ENCODE results near the gene SIGLECL1. TPM values are rescaled to one million over a fixed set of nuclear protein-coding genes. Genes with fewer than 3 reads are reported as not detected.
A peak's percentile ranks its signal among the peaks of the same experiment; 100 is the strongest.

The SIGLECL1 gene
- total RNA-seq, 5 donors from 2014 or later (not counting 1 experiment from before 2014, with no cell fraction given): not detected

DNA sequence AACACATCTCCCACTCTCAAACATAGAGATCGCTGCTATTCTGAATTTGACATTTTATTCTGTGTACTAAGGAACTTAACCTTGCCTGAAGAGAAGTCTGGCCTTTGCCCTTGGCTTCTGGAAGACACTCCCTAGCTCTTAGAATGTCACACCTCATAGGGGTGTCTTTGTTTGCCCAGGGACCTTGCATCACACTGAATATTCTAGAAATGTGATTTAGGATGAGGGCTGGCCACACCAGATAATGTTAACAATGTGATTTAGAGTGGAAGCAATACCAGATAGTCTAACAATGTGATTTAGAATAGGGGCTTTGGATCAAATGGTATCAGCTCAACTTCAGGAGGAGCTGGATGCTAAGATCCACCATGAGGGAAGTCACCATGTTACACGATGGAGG is 6.6 kb downstream of the SIGLECL1 start:
- Mint-ChIP-seq H3K27ac (no peak overlapping the region), H3K4me3 (no peak overlapping the region), H3K36me3 (no peaks in the 10 kb centered on the region), H3K4me1 (peaks cover 2 to 13% (median 11%) of the 10 kb centered on the region in 3 donors), H3K27me3 (peaks cover 12 to 24% of the 10 kb centered on the region in 2 donors), H3K9me3 (no peaks in the 10 kb centered on the region)
- no peaks in the 10 kb centered on the region for H3K27me3 ChIP-seq (replicated peaks in 1 of 2; ENCODE audit: control insufficient read depth in 2 of 2, extremely low read depth in 1 of 2, insufficient read depth in 2 of 2, low read length in 1 of 2)
- H3K4me3 ChIP-seq (ENCODE audit: control insufficient read depth in 1 of 2, extremely low read depth in 1 of 2, low read length in 1 of 2): no peak overlapping the region
- H3K27ac ChIP-seq (ENCODE audit: low read length): no peak overlapping the region
- H3K4me1 ChIP-seq (ENCODE audit: control insufficient read depth in 1 of 2, extremely low read depth in 1 of 2, insufficient read depth in 2 of 2, low read length in 2 of 2): no peaks in the 10 kb centered on the region
- no CpG with 5 or more reads among the region's 2 CpGs for WGBS (ENCODE audit: insufficient coverage)
- ATAC-seq (replicated peaks in 1 of 4) (no peak), DNase-seq (no peak)
- H3K36me3 ChIP-seq (ENCODE audit: control insufficient read depth in 2 of 2, extremely low read depth in 1 of 2, insufficient read depth in 1 of 2, low read length in 1 of 2): no peaks in the 10 kb centered on the region
- ChIA-PET CTCF (no interaction called here), POLR2A (no interaction called here)
- no peaks in the 10 kb centered on the region for H3K9me3 ChIP-seq

DNA sequence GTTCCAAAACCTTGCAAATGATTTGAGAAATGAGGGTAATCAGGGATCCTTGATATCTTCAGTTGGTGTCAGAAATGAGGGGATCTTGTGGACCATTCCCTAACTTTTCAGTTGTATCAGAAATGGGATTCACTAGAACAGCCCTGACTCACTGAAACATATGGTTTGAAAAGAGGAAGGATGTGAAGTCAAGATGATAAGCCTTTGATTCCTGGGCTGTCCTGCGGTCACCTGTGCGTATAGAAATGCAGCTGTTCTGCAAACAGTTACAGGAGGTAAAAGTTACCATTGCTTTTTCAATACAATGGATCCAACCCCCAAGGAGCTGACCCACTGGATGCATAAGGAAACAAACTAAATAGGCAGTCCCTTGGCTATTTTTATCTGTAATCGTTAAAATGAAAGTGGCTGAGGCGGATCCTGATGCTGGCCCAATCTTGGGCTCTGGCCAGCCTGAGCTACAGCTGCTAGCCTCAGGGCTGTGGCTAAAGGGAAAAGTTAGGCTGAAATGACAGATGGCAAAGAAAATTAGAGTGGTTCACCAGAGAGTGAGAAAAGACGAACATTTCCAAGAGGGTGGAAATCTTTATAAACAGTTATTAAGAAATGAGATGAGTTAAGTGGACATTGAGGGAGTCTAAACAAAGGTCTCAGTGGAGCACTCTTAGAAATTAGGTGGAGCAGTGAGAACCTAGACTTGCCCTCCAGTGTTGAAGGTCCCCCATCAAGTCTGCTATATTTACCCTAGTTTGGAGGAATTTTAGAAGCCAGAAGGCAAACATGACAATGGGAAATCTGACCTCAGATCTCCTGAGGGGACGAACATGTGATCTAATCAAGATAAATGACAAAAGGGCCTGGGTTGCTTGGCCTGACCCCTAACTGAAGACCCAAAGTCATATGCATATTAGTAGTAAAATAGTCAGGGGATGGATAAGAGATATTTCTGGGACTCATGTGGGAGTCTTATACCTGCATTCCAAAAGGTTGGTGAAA is 7.6 kb downstream of the SIGLECL1 start:
- ChIA-PET POLR2A (no interaction called here), CTCF (interaction anchor here in 1 of 2 donors (1.3 kb wide), 1 partner anchor 99 kb away, joined by 4 read pairs; no protein-coding TSS in a partner anchor)
- H3K4me1 ChIP-seq (ENCODE audit: control insufficient read depth in 1 of 2, extremely low read depth in 1 of 2, insufficient read depth in 2 of 2, low read length in 2 of 2): no peaks in the 10 kb centered on the region
- no peaks in the 10 kb centered on the region for H3K9me3 ChIP-seq
- H3K4me1 Mint-ChIP-seq: peaks cover 2 to 8% (median 7%) of the 10 kb centered on the region in 3 donors
- no peak overlapping the region for H3K27ac ChIP-seq (ENCODE audit: low read length)
- 39% methylated on average over 3 of the region's 6 CpGs for WGBS (ENCODE audit: insufficient coverage)
- H3K27me3 Mint-ChIP-seq: peaks cover 14 to 27% of the 10 kb centered on the region in 2 donors
- no peaks in the 10 kb centered on the region for H3K27me3 ChIP-seq (replicated peaks in 1 of 2; ENCODE audit: control insufficient read depth in 2 of 2, extremely low read depth in 1 of 2, insufficient read depth in 2 of 2, low read length in 1 of 2)
- no peak overlapping the region for H3K4me3 Mint-ChIP-seq
- no peak overlapping the region for H3K27ac Mint-ChIP-seq
- H3K36me3 ChIP-seq (ENCODE audit: control insufficient read depth in 2 of 2, extremely low read depth in 1 of 2, insufficient read depth in 1 of 2, low read length in 1 of 2): no peaks in the 10 kb centered on the region
- no peak overlapping the region for H3K4me3 ChIP-seq (ENCODE audit: control insufficient read depth in 1 of 2, extremely low read depth in 1 of 2, low read length in 1 of 2)
- ATAC-seq (replicated peaks in 1 of 4) (no peak), DNase-seq (no peak)
- H3K9me3 Mint-ChIP-seq: no peaks in the 10 kb centered on the region
- H3K36me3 Mint-ChIP-seq: no peaks in the 10 kb centered on the region

DNA sequence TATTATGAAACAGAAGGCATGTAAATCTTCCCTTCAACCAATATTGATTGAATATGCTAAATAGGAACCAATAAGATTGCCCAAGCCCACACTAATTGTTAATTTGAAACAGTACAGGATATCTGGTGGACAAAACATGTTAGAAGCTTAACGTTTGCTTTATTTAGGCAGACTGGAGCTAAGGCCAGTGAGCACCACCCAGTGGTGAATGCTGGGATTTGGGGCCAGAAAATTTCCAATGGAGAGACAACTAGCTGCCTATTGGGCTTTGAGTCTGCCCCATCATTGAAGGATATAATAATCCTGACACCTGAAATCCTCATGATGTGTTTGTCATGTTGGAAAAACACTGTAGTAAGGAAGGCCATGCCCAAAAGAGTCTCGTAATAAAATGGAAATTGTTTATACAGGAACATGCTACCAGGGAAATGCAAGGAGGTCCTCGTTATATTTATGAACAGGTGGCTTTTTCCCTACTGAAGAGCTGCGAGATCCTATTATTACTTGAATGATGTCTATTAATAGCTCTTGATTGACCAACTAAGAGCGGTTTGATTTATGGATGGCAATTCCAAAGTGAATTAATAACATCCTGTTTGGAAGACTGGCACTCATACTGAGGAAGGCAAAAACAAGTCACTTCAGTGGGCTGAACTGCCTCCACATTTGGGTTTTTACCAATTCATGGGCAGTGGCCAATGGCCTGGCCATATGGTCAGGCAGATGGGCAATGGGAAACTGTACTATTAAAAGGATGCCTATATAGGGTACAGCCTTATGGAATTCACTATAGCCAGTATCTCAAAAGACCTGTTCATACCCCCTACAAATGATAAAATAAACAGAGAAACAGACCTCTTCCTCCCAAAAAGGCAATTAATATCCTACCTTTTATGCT is 8.7 kb downstream of the SIGLECL1 start:
- CTCF ChIA-PET: interaction anchor here in 1 of 2 donors (1.3 kb wide), 1 partner anchor 100 kb away, joined by 4 read pairs; no protein-coding TSS in a partner anchor
- no peak overlapping the region for H3K4me3 Mint-ChIP-seq
- no peaks in the 10 kb centered on the region for H3K36me3 Mint-ChIP-seq
- Histone ChIP-seq H3K27me3 (replicated peaks in 1 of 2; ENCODE audit: control insufficient read depth in 2 of 2, extremely low read depth in 1 of 2, insufficient read depth in 2 of 2, low read length in 1 of 2) (peaks cover 0 to 2% of the 10 kb centered on the region in 2 experiments), H3K27ac (ENCODE audit: low read length) (no peak overlapping the region), H3K4me1 (ENCODE audit: control insufficient read depth in 1 of 2, extremely low read depth in 1 of 2, insufficient read depth in 2 of 2, low read length in 2 of 2) (no peaks in the 10 kb centered on the region), H3K4me3 (ENCODE audit: control insufficient read depth in 1 of 2, extremely low read depth in 1 of 2, low read length in 1 of 2) (no peak overlapping the region), H3K9me3 (no peaks in the 10 kb centered on the region), H3K36me3 (ENCODE audit: control insufficient read depth in 2 of 2, extremely low read depth in 1 of 2, insufficient read depth in 1 of 2, low read length in 1 of 2) (no peaks in the 10 kb centered on the region)
- WGBS (ENCODE audit: insufficient coverage): 10% methylated on average over 2 of the region's 5 CpGs
- H3K27ac Mint-ChIP-seq: no peak overlapping the region
- no peaks in the 10 kb centered on the region for H3K9me3 Mint-ChIP-seq
- peak in 19 of 35 experiments; percentile 2 to 38 (median 11) for DNase-seq
- peak in 1 of 4 experiments; percentile 41 for ATAC-seq (replicated peaks in 1 of 4)
- POLR2A ChIA-PET: no interaction called here
- H3K4me1 Mint-ChIP-seq: peaks cover 0 to 5% (median 4%) of the 10 kb centered on the region in 3 donors
- peaks cover 20 to 33% of the 10 kb centered on the region in 2 donors for H3K27me3 Mint-ChIP-seq

DNA sequence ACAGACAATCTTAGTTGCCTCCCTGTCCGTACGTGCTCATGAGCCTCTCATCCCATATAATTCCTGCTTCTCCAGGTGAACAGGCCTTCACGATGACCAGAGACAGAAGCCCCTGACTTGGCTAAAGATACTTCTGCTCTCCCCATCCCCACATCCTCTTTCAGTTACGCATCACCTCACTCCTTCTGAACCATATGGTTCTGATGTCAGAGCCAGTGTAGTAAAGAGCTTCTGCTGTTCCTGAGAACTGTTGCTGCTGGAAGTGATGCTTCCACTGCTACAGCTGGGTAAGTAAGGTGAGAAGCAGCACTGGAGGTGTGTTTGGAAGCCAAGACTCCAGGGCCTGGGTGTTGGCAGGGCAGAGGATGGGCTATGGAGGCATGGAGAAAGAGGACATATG is 12.9 kb downstream of the SIGLECL1 start:
- no peak overlapping the region for H3K27ac Mint-ChIP-seq
- Histone ChIP-seq H3K36me3 (ENCODE audit: control insufficient read depth in 2 of 2, extremely low read depth in 1 of 2, insufficient read depth in 1 of 2, low read length in 1 of 2) (no peaks in the 10 kb centered on the region), H3K4me1 (ENCODE audit: control insufficient read depth in 1 of 2, extremely low read depth in 1 of 2, insufficient read depth in 2 of 2, low read length in 2 of 2) (no peaks in the 10 kb centered on the region), H3K27me3 (replicated peaks in 1 of 2; ENCODE audit: control insufficient read depth in 2 of 2, extremely low read depth in 1 of 2, insufficient read depth in 2 of 2, low read length in 1 of 2) (peaks cover 0 to 6% of the 10 kb centered on the region in 2 experiments), H3K9me3 (no peaks in the 10 kb centered on the region), H3K4me3 (ENCODE audit: control insufficient read depth in 1 of 2, extremely low read depth in 1 of 2, low read length in 1 of 2) (no peak overlapping the region), H3K27ac (ENCODE audit: low read length) (no peak overlapping the region)
- H3K4me3 Mint-ChIP-seq: no peak overlapping the region
- ChIA-PET POLR2A (no interaction called here), CTCF (no interaction called here)
- H3K9me3 Mint-ChIP-seq: no peaks in the 10 kb centered on the region
- WGBS (ENCODE audit: insufficient coverage): 92% methylated on average over 2 of the region's 4 CpGs
- H3K4me1 Mint-ChIP-seq: no peaks in the 10 kb centered on the region
- peaks cover 23 to 27% of the 10 kb centered on the region in 2 donors for H3K27me3 Mint-ChIP-seq
- DNase-seq (no peak), ATAC-seq (replicated peaks in 1 of 4) (no peak)
- no peaks in the 10 kb centered on the region for H3K36me3 Mint-ChIP-seq

DNA sequence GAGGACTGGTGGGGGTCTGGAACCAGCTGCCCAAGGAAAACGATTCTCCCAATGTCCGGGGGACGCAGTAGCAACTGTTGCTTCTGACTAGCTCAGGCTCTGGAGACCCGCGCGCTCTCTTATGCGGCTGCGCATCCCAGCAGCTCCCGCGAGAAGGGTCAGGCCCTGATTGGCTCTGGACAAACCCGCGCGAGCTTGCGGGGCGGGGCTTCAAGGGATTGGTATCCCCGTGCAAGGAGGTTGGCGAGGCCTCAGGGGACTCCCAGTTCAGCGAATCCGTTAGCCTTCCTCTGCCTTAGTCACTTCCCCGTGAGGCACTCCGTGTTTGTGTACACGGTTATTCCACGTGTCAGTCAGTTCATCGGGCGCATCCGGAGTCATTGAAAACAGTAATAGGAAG is 20.2 kb downstream of the SIGLECL1 start:
- Histone ChIP-seq H3K4me3 (ENCODE audit: control insufficient read depth in 1 of 2, extremely low read depth in 1 of 2, low read length in 1 of 2) (no peak overlapping the region), H3K36me3 (ENCODE audit: control insufficient read depth in 2 of 2, extremely low read depth in 1 of 2, insufficient read depth in 1 of 2, low read length in 1 of 2) (no peaks in the 10 kb centered on the region), H3K27ac (ENCODE audit: low read length) (no peak overlapping the region), H3K27me3 (replicated peaks in 1 of 2; ENCODE audit: control insufficient read depth in 2 of 2, extremely low read depth in 1 of 2, insufficient read depth in 2 of 2, low read length in 1 of 2) (peaks cover 0 to 11% of the 10 kb centered on the region in 2 experiments), H3K4me1 (ENCODE audit: control insufficient read depth in 1 of 2, extremely low read depth in 1 of 2, insufficient read depth in 2 of 2, low read length in 2 of 2) (no peaks in the 10 kb centered on the region), H3K9me3 (no peaks in the 10 kb centered on the region)
- peaks cover 3 to 13% (median 11%) of the 10 kb centered on the region in 3 donors for H3K4me1 Mint-ChIP-seq
- ChIA-PET POLR2A (no interaction called here), CTCF (no interaction called here)
- H3K27ac Mint-ChIP-seq: no peak overlapping the region
- peaks cover 8 to 9% of the 10 kb centered on the region in 2 donors for H3K27me3 Mint-ChIP-seq
- ATAC-seq (replicated peaks in 1 of 4) (no peak), DNase-seq (no peak)
- 81% methylated on average over 26 of the region's 26 CpGs for WGBS (ENCODE audit: insufficient coverage)
- no peaks in the 10 kb centered on the region for H3K36me3 Mint-ChIP-seq
- H3K9me3 Mint-ChIP-seq: no peaks in the 10 kb centered on the region
- H3K4me3 Mint-ChIP-seq: no peak overlapping the region

DNA sequence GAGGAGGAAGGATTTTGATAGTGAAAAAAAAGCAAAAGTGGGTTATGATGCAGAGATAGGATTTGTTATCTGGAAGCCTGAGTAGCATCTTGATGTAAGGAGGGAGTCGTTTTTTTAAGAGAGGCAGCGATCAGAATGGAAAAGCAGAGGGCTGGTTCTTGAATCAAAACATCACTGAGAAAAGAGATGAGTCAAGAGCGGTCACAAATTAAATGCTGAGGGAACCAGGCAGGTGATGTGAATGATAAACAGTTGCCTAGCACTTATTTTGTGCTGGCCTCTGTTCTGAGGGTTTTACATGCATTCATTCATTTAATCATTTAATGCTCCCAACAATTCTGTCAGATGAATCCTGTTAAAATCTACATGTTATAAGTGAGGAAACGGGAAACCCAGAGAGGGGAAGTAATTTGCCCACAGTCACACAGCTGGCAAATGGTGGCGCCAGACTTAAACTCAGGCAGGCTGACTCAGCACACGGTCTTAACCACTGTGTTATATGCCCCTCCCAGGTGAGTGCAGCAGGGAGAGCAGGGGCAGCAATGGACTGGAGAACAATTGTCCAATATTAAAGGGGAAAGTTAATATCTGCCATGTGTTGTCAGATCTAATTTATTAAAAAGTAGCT is 21.4 kb downstream of the SIGLECL1 start:
- 35% methylated on average over 5 of the region's 6 CpGs for WGBS (ENCODE audit: insufficient coverage)
- Mint-ChIP-seq H3K27ac (peak overlapping the region in 1 of 2 donors; percentile 29), H3K9me3 (no peaks in the 10 kb centered on the region), H3K4me3 (no peak overlapping the region), H3K4me1 (peaks cover 3 to 13% (median 11%) of the 10 kb centered on the region in 3 donors), H3K36me3 (no peaks in the 10 kb centered on the region), H3K27me3 (peaks cover 8 to 15% of the 10 kb centered on the region in 2 donors)
- ChIA-PET POLR2A (no interaction called here), CTCF (no interaction called here)
- H3K36me3 ChIP-seq (ENCODE audit: control insufficient read depth in 2 of 2, extremely low read depth in 1 of 2, insufficient read depth in 1 of 2, low read length in 1 of 2): no peaks in the 10 kb centered on the region
- no peak overlapping the region for H3K4me3 ChIP-seq (ENCODE audit: control insufficient read depth in 1 of 2, extremely low read depth in 1 of 2, low read length in 1 of 2)
- peak in 9 of 35 experiments; percentile 3 to 28 (median 11) for DNase-seq
- peaks cover 0 to 11% of the 10 kb centered on the region in 2 experiments for H3K27me3 ChIP-seq (replicated peaks in 1 of 2; ENCODE audit: control insufficient read depth in 2 of 2, extremely low read depth in 1 of 2, insufficient read depth in 2 of 2, low read length in 1 of 2)
- H3K9me3 ChIP-seq: no peaks in the 10 kb centered on the region
- H3K27ac ChIP-seq (ENCODE audit: low read length): no peak overlapping the region
- no peaks in the 10 kb centered on the region for H3K4me1 ChIP-seq (ENCODE audit: control insufficient read depth in 1 of 2, extremely low read depth in 1 of 2, insufficient read depth in 2 of 2, low read length in 2 of 2)
- peak in 2 of 4 experiments; percentile 61 to 84 for ATAC-seq (replicated peaks in 1 of 4)

Data from T-cell (primary cell).